HepG2 (cell line): ENCODE data around the gene LIM2. TPM values are rescaled to one million over a fixed set of nuclear protein-coding genes. Genes with fewer than 3 reads are reported as not detected.
A peak's percentile ranks its signal among the peaks of the same experiment; 100 is the strongest.

Experiments used
- ARNTL ChIP-seq: sonication (generic); formaldehyde crosslinking; IDR thresholded peaks from 2 replicates; pipeline ENCODE4 v1.4.0; 2020; ENCODE audit warnings: mild to moderate bottlenecking, missing genetic modification reagents
- ATF7-NPFF ChIP-seq: sonication (generic); formaldehyde crosslinking; IDR thresholded peaks from 2 replicates; pipeline ENCODE4 v1.8.1; 2023; ENCODE audit warnings: mild to moderate bottlenecking, low read depth, missing genetic modification reagents, moderate library complexity
- BORCS8-MEF2B ChIP-seq: sonication (generic); formaldehyde crosslinking; IDR thresholded peaks from 2 replicates; pipeline ENCODE4 v1.8.0; 2022; ENCODE audit warnings: mild to moderate bottlenecking, missing genetic modification reagents
- CBFB ChIP-seq: sonication (generic); formaldehyde crosslinking; IDR thresholded peaks from 2 replicates; pipeline ENCODE4 v1.4.0; 2020; ENCODE audit warnings: missing genetic modification reagents
- CCAR2 ChIP-seq: fragments of 200-400 bp; formaldehyde crosslinking; optimal IDR thresholded peaks from 2 replicates; pipeline ENCODE3; 2018; ENCODE audit warnings: low read depth, mild to moderate bottlenecking, low read length, moderate library complexity
- ELF1 ChIP-seq: sonication (generic); formaldehyde crosslinking; IDR thresholded peaks from 2 replicates; pipeline ENCODE4 v1.4.0; 2020; ENCODE audit warnings: missing genetic modification reagents
- ETV5 ChIP-seq: IDR thresholded peaks from 2 replicates; pipeline ENCODE4 v1.6.1; 2018; ENCODE audit warnings: missing biosample characterization, missing genetic modification reagents, inconsistent platforms, borderline replicate concordance
- HHEX ChIP-seq: IDR thresholded peaks from 2 replicates; pipeline ENCODE4 v1.6.1; 2016; ENCODE audit warnings: control low read depth
- NBN ChIP-seq: fragments of 450-650 bp; conservative IDR thresholded peaks from 2 replicates; pipeline ENCODE4 v1.6.1; 2017
- NFE2 ChIP-seq: sonication (generic); formaldehyde crosslinking; IDR thresholded peaks from 2 replicates; pipeline ENCODE4 v1.4.0; 2020; ENCODE audit warnings: missing genetic modification reagents
- RCOR2 ChIP-seq: IDR thresholded peaks from 2 replicates; pipeline ENCODE4 v1.6.1; 2016; ENCODE audit warnings: missing biosample characterization, missing genetic modification reagents
- SMYD3 ChIP-seq: sonication (generic); formaldehyde crosslinking; IDR thresholded peaks from 2 replicates; pipeline ENCODE4 v1.8.1; 2023; ENCODE audit warnings: mild to moderate bottlenecking, missing genetic modification reagents
- XBP1 ChIP-seq: sonication (generic); formaldehyde crosslinking; IDR thresholded peaks from 2 replicates; pipeline ENCODE4 v1.5.0; 2020; ENCODE audit warnings: missing genetic modification reagents
- ZBTB42 ChIP-seq: sonication (generic); formaldehyde crosslinking; IDR thresholded peaks from 2 replicates; pipeline ENCODE4 v1.5.0; 2020; ENCODE audit warnings: mild to moderate bottlenecking, missing genetic modification reagents
- ZKSCAN1 ChIP-seq: fragments of 150-350 bp; IDR thresholded peaks from 2 replicates; pipeline ENCODE4 v1.6.1; 2014; ENCODE audit warnings: low read length
- ZNF260 ChIP-seq: sonication (generic); formaldehyde crosslinking; IDR thresholded peaks from 2 replicates; pipeline ENCODE4 v1.4.0; 2020; ENCODE audit warnings: missing genetic modification reagents, low read depth, mild to moderate bottlenecking, borderline replicate concordance
- ZNF317 ChIP-seq: sonication (generic); formaldehyde crosslinking; IDR thresholded peaks from 2 replicates; pipeline ENCODE4 v1.5.0; 2020; ENCODE audit warnings: mild to moderate bottlenecking, missing genetic modification reagents
- ZNF326 ChIP-seq: sonication (generic); formaldehyde crosslinking; IDR thresholded peaks from 2 replicates; pipeline ENCODE4 v1.4.0; 2020; ENCODE audit warnings: missing genetic modification reagents, borderline replicate concordance
- ZNF562 ChIP-seq: sonication (generic); formaldehyde crosslinking; IDR thresholded peaks from 2 replicates; pipeline ENCODE4 v1.8.0; 2022; ENCODE audit warnings: missing genetic modification reagents, borderline replicate concordance
- ZNF619 ChIP-seq: sonication (generic); formaldehyde crosslinking; IDR thresholded peaks from 2 replicates; pipeline ENCODE4 v1.4.0; 2020; ENCODE audit warnings: mild to moderate bottlenecking, missing genetic modification reagents
- ZNF660 ChIP-seq: sonication (generic); formaldehyde crosslinking; IDR thresholded peaks from 2 replicates; pipeline ENCODE4 v1.5.1; 2020; ENCODE audit warnings: mild to moderate bottlenecking, low read depth, missing genetic modification reagents, borderline replicate concordance
- polyA plus RNA-seq, 8 experiments: library from polyadenylated mRNA; depleted of rRNA in 3 of 8; stranded (reverse) in 7 of 8; unstranded in 1 of 8; fragments of >200 nt; fragmentation: Illumina TruSeq in 4 of 8; extraction: Trizol in 4 of 8; gene quantifications; 2 replicates each; pipeline versions ENCODE4 v1.2.1 to v1.2.3, GENCODE V29; 2011 to 2016; ENCODE audit warnings: low read depth in 4 of 8, missing spikeins in 1 of 8, mixed read lengths in 1 of 8; ENCODE audit not compliant: insufficient read depth in 1 of 8
- total RNA-seq, 5 experiments: library from RNA; depleted of rRNA; stranded (reverse); fragments of >200 nt; fragmentation: Illumina TruSeq; extraction: Trizol; gene quantifications; 2 replicates each; pipeline ENCODE4 v1.2.3, GENCODE V29; 2016; ENCODE audit warnings: low read depth in 1 of 5
- TF ChIP-seq, protein P1 (sequence below): sonication (generic); formaldehyde crosslinking; IDR thresholded peaks from 2 replicates; pipeline ENCODE4 v1.9.0; 2021; ENCODE audit warnings: missing genetic modification reagents, borderline replicate concordance
- TF ChIP-seq, protein P2 (sequence below): sonication (generic); formaldehyde crosslinking; IDR thresholded peaks from 2 replicates; pipeline ENCODE4 v1.4.0; 2020; ENCODE audit warnings: missing genetic modification reagents, mild to moderate bottlenecking, borderline replicate concordance
- TF ChIP-seq, protein P3 (sequence below): sonication (generic); formaldehyde crosslinking; IDR thresholded peaks from 2 replicates; pipeline ENCODE4 v1.4.0; 2020; ENCODE audit warnings: missing genetic modification reagents

LIM2 gene
- total and polyA plus RNA-seq, 2 of the 13 experiments (the other 11 are each of a cell fraction or from before 2014, with no cell fraction given) = 1.3 TPM; not detected in 1

DNA sequence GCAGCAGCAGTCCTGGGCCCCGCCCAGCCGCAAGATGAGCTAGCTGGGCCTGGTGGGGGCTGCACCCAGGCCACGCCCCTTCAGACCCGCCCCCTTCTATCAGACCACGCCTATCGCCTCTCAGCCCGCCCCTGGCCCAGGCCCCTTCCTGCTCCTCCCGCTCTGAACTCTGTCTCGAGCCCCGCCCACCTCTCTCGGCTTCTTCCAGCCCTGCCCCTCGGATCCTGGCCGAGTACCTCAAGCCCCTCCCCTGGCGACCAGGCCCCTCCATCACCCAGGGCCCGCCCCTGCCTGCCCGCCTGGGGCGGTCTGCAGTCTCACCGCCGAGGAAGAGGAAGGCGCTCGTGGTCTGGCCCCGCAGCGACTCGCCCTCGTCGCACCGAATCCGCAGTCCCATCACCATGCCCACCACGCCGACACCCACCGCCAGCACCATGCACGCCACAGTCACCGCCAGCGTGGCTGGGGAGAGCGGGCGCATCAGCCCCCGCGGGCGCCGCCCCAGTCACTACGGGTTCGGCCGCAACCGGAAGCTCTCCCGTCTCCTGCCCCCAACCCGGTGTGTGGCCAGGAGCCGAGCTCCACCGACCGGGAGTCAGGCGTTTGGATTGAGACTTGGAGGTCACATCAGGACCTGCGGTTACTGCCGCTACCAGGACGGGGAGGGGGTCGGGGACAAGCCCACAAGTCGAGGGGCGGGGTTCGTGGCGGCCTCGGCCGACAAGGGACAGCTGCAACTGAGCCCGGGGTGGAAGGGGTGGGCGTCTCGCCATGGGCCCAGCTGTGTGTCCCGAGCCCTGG lies 20.0 kb downstream of the LIM2 start (continued):
- TF ChIP-seq, protein P1, sequence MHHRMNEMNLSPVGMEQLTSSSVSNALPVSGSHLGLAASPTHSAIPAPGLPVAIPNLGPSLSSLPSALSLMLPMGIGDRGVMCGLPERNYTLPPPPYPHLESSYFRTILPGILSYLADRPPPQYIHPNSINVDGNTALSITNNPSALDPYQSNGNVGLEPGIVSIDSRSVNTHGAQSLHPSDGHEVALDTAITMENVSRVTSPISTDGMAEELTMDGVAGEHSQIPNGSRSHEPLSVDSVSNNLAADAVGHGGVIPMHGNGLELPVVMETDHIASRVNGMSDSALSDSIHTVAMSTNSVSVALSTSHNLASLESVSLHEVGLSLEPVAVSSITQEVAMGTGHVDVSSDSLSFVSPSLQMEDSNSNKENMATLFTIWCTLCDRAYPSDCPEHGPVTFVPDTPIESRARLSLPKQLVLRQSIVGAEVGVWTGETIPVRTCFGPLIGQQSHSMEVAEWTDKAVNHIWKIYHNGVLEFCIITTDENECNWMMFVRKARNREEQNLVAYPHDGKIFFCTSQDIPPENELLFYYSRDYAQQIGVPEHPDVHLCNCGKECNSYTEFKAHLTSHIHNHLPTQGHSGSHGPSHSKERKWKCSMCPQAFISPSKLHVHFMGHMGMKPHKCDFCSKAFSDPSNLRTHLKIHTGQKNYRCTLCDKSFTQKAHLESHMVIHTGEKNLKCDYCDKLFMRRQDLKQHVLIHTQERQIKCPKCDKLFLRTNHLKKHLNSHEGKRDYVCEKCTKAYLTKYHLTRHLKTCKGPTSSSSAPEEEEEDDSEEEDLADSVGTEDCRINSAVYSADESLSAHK = no peak
- TF ChIP-seq, protein P2, sequence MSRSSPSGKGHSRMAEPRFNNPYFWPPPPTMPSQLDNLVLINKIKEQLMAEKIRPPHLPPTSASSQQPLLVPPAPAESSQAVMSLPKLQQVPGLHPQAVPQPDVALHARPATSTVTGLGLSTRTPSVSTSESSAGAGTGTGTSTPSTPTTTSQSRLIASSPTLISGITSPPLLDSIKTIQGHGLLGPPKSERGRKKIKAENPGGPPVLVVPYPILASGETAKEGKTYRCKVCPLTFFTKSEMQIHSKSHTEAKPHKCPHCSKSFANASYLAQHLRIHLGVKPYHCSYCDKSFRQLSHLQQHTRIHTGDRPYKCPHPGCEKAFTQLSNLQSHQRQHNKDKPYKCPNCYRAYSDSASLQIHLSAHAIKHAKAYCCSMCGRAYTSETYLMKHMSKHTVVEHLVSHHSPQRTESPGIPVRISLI (CRISPR knock-in tag) = peak; percentile 60; the same call in 1 of the 2 replicates
- TF ChIP-seq BORCS8-MEF2B (CRISPR knock-in tag) (peak; percentile 69; the same call in 1 of the 2 replicates), ZNF326 (CRISPR knock-in tag) (no peak), CBFB (CRISPR knock-in tag) (no peak), RCOR2 (CRISPR knock-in tag) (no peak), HHEX (CRISPR knock-in tag) (no peak), ZNF562 (CRISPR knock-in tag) (no peak), ZNF619 (peak; percentile 83; the same call in 1 of the 2 replicates), ETV5 (CRISPR knock-in tag) (peak; percentile 82), NBN (no peak), ZNF317 (CRISPR knock-in tag) (no peak), XBP1 (CRISPR knock-in tag) (no peak), ARNTL (CRISPR knock-in tag) (0 out of 2 replicates have a peak, but pooled peaks have one; percentile 63), ATF7-NPFF (CRISPR knock-in tag) (no peak; the same call in 1 of the 2 replicates), CCAR2 (no peak), SMYD3 (CRISPR knock-in tag) (peak; percentile 60; the same call in 1 of the 2 replicates), ZNF660 (CRISPR knock-in tag) (no peak), ELF1 (CRISPR knock-in tag) (peak; percentile 71), ZNF260 (CRISPR knock-in tag) (no peak), NFE2 (CRISPR knock-in tag) (no peak), ZBTB42 (CRISPR knock-in tag) (0 out of 2 replicates have a peak, but pooled peaks have one; percentile 74), ZKSCAN1 (no peak)
- TF ChIP-seq, protein P3, sequence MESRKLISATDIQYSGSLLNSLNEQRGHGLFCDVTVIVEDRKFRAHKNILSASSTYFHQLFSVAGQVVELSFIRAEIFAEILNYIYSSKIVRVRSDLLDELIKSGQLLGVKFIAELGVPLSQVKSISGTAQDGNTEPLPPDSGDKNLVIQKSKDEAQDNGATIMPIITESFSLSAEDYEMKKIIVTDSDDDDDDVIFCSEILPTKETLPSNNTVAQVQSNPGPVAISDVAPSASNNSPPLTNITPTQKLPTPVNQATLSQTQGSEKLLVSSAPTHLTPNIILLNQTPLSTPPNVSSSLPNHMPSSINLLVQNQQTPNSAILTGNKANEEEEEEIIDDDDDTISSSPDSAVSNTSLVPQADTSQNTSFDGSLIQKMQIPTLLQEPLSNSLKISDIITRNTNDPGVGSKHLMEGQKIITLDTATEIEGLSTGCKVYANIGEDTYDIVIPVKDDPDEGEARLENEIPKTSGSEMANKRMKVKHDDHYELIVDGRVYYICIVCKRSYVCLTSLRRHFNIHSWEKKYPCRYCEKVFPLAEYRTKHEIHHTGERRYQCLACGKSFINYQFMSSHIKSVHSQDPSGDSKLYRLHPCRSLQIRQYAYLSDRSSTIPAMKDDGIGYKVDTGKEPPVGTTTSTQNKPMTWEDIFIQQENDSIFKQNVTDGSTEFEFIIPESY (CRISPR knock-in tag) = no peak
